Stimulated activated CD8-positive, alpha-beta memory T cell treated with anti-CD3 and anti-CD28 coated beads, Interleukin-12 subunit alpha, Interleukin-12 subunit beta, amount 100 ng/mL, for 24 hours (primary cell): ENCODE data around the gene MAPK13.
"Not testable (repeated sequence)": the region's sequence is repeated elsewhere in the genome, so short reads cannot be mapped to it uniquely, and the experiment has no call there.

Experiments used
- DNase-seq: peaks from one replicate; pipeline ENCODE4 v3.0.0-alpha.2; 2020; ENCODE audit errors: extremely low read depth

The MAPK13 gene

DNA sequence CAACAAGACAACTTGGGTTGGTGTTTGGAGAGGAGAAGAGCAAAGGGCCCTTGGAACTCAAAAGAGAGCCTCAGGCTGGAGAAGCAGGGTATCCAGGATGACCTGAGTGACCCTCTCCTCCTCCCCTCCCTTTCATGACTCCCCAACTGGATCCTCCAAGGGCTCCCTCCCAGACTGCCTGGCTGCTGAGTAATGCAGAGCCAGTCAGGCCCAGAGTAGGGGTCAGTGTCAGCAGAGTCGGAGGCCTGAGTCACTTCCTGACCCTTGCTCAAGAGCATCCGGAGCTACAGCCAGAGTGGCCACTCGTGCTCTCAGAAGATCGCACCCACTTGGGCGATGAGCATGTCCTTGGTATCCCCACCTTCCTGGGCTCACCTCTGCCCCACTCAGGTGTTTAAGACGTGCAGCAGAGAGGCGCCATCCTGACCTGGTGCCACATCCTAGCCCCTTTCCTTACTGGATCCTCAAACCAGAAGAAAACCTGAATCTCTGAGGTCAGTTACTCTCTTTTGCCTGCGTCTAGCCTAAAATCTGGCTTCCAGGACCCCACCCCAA lies 2.8 kb upstream of the MAPK13 start:
- DNase-seq: no peak

DNA sequence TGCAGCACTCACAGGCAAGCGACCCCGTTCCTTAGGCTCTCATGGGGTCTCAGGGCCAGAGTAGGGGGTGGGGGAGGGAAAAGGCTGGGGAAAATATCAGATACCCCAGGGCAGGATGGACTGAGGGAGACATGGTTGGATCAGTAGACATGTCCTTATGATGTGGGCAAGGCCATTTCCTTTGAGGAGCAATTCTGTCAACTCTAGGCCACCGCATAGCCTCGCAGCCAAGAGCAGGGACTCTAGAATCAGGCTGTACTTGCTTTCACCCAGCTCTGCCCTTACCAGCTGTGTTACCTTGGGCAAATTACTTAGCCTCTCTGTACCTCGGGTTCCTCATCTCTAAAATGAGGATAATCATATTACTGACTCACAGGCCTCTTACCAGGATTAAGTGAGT lies 2.2 kb upstream of the MAPK13 start:
- DNase-seq: no peak

DNA sequence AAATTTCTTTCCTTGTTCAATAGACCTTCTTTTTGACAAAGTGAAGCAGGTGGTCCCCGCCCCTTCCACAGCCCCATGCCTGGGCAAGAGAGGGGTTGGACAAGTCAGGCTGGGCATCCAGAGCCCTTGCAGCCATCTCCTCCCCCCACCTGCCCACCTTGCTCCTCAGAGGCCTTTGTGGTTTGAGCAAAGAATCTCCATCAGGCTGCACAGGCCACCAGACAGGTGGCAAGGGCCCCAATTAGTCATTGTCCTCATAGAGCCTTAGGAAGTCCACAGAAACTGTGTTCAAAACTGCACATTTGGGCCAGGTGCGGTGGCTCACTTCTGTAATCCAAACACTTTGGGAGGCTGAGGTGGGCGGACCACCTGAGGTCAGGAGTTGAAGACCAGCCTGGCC lies 1.5 kb upstream of the MAPK13 start:
- DNase-seq: no peak

DNA sequence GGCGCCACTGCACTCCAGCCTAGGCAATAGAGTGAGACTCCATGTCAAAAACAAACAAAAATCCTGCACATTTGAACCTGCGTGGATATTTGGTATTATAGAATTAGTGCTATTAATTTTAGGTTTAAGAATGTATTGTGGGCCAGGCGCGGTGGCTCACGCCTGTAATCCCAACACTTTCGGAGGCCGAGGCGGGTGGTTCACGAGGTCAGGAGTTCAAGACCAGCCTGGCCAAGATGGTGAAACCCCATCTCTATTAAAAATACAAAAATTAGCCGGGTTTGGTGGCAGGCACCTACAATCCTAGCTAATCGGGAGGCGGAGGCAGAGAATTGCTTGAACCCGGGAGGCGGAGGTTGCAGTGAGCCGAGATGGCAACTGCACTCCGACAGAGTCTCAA lies 979 bp upstream of the MAPK13 start:
- not testable (repeated sequence) for DNase-seq

DNA sequence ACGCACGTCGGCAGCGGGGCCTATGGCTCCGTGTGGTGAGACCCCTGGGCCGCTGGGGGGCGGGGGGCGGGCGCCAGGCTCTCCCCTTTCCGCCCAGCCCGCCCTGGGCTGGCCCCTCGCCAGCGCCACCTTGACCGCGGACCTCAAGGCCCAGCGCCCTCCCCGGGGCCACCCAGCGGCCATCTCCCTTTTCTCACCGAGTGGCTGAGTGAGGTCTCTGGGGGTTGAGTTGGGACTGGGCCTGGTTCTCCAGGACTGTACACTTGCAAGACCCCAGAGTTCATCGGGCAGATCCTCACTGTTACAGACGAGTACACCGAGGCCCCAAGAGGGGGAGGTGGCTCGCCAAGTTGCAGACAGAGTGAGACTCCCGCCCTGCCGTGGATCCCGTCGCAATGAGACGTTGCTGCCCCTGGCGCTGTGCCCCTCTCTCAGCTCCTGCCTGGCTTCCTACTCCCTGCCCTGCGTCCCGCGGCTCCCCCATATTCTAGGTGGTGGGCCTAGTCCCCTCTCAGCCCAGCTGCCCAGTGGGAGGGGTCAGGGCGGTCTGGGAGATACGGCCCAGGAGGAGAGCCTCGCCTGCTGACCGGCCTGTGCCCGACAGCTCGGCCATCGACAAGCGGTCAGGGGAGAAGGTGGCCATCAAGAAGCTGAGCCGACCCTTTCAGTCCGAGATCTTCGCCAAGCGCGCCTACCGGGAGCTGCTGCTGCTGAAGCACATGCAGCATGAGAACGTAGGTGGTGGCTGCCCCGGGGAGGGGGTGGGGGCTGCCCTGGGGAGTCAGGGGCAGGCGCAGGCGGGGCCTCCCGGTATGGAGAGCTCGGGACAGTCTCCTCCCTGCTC lies 576 bp downstream of the MAPK13 start:
- no peak for DNase-seq

DNA sequence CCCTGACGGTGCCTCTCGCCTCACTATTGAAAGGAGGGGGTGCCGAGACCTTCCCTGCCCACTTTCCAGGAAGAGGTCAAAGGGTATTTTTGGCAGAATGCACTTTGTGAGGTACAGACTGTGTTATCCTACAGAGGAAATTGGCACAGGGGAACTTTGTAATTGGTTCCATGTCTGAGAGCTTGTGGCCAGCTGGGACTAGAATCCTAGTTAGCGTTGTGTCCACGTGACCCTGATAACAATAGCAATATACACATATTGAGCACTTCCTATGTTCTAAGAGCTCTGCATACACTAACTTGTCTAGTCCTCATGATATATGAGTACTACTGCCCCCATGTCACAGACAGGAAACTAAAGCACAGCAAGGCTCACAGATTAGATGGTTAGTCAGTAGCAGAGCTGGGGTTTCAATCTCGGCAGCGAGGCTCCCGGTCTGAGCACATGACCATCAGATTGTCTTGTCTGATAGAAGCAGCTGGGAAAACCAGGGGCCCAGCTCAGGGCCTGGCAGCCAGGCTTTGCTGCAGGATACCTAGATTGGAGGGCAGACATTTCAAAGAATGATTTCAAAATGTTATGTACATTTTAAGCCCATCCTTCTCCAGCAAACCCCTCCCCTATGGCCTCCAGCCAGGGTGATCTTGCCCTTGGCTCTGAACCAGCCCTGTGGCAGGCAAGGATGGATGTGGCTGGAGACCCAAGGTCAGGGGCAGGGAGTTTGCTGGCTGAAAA lies 1.4 kb downstream of the MAPK13 start:
- DNase-seq: no peak

DNA sequence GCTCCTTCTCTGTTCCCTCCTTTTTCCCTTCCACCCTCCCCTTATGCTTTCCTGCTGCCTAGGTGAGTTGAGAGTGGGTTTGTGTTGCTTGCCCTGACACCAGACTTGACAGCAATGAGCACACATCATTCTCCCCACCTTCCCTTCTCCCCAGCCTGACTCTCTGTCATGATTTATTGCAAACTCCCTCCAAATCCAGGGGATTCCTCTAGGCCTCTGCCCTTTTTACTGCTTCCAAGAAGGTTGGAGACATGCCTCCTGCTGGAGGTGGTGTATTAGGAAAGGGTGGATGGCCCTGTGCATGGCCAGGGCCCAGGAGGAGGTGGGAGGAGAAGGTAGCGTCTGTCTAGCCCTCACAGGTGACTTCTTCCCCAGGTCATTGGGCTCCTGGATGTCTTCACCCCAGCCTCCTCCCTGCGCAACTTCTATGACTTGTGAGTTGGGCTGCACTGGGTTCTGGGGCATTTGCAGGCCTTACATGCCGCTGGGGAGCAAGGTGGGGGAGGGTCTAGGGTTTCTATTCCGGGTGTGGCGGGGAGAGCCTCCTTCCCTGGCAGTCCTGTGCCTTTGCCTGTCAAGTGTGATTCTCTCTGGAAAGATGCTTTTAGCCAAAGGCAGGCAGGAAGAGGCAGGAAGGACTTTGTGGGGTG lies 2.1 kb downstream of the MAPK13 start:
- DNase-seq: no peak

DNA sequence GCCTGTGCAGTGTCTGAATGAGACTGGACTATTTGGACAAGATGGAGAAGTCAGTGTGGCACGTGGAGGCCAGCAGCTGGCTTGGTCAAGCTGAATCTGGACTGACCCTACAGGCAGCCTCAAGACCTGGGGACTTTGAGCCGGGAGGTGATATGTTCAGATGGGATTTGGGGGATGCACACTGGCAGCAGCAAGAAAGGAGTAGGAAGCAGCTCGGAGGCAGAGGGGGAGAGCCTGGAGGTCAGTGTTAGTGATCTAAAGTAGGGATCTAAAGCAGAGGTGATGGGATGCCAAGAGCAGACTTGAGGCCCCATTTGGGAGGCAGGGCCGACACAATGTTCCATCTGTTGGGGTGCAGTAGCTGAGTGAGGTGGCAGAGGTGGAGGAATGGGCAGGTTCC lies 2.8 kb downstream of the MAPK13 start:
- DNase-seq: no peak

DNA sequence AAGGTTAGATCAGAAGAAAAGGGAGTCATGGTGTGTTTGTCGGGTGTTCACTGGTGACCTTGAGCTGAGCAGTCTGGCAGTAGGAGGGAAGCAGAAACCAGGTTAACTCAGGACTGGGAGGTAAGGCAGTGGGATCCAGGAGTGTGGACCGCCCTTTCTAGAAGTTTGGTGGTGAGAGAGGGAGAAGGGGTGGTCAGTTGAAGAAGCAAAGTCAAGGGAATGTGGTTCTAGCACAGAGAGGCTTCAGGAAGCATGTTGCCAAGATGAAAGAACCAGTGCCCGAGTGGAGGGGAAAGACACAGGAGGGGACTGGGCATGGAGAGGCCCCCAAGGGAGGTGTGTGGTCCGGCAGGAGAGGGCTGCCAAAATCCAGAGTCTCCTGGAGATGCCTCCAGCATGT lies 3.6 kb downstream of the MAPK13 start:
- DNase-seq: no peak

DNA sequence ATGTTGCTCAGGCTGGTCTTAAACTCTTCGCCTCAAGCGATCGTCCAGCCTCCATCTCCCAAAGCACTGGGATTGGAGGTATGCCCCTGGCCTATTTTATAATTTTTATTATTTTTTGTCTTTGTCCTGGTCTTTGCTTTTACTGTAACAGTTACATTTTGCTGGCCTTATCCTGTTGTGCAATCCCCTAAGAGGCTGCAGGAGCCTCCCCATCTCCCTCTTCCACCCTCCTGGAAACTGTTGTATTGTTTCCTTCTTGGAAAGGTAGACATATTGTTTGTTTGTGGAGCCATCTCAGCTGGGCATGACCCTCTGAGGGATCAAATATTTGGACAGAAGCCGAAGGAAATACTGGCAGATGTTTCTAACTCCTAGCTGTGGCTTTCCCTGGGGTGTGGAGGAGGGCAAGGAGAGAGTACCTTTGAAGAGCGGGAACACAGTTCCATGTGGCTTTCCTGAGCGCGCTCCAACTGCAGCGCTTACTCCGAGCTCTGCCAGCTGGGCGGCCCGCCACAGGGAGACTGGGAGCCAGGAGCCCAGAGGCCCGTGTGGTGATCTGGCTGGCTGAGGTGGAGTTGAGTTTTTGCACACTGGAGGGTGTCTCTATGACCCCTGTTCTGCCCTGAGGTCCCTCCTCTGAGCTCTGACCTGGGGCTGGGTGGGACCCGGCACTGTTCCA lies 4.9 kb downstream of the MAPK13 start:
- DNase-seq: no peak

DNA sequence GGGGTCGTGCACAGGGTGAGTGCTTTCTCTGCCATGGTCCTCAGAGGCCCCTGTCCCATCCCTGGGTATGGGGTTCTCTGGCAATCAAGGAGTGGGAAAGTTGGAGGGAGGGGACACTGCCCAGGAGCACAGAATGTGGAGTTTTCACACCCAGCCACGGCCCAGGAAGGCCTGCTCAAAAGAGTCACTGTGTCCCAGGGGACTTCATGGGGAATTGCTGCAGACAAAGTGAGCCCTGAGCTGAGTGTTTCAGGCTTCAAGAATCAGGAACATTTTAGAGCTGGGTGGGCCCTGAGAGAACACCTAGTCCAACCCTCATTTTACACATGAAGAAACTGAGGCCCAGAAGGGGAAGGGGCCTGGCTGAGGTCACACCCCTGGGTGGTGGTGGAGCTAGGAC lies 5.7 kb downstream of the MAPK13 start:
- DNase-seq: no peak

DNA sequence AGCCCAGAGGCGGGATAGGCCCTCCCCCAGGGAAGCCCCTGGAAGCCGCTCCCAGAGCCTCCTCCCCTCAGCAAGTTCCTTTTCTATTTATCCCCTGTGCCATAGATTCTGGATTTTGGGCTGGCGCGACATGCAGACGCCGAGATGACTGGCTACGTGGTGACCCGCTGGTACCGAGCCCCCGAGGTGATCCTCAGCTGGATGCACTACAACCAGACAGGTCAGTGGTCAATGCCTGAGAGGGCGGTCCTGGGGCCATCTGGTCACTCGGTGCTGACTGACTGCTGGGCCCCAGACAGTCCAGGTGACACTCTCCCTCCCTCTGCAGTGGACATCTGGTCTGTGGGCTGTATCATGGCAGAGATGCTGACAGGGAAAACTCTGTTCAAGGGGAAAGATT lies 6.2 kb downstream of the MAPK13 start:
- DNase-seq: no peak

DNA sequence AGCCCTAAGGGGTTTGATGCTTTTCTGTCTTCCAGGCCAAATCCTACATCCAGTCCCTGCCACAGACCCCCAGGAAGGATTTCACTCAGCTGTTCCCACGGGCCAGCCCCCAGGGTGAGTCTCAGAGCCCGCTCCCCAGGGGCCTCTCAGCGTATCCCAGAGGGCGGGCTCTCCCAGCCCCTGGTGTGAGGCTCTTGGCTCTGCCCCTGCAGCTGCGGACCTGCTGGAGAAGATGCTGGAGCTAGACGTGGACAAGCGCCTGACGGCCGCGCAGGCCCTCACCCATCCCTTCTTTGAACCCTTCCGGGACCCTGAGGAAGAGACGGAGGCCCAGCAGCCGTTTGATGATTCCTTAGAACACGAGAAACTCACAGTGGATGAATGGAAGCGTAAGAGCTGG lies 8.4 kb downstream of the MAPK13 start:
- no peak for DNase-seq

DNA sequence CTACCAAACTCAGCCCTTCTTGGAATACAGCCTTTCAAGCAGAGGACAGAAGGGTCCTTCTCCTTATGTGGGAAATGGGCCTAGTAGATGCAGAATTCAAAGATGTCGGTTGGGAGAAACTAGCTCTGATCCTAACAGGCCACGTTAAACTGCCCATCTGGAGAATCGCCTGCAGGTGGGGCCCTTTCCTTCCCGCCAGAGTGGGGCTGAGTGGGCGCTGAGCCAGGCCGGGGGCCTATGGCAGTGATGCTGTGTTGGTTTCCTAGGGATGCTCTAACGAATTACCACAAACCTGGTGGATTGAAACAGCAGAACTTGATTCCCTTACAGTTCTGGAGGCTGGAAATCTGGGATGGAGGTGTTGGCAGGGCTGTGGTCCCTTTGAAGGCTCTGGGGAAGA lies 9.1 kb downstream of the MAPK13 start:
- no peak for DNase-seq

DNA sequence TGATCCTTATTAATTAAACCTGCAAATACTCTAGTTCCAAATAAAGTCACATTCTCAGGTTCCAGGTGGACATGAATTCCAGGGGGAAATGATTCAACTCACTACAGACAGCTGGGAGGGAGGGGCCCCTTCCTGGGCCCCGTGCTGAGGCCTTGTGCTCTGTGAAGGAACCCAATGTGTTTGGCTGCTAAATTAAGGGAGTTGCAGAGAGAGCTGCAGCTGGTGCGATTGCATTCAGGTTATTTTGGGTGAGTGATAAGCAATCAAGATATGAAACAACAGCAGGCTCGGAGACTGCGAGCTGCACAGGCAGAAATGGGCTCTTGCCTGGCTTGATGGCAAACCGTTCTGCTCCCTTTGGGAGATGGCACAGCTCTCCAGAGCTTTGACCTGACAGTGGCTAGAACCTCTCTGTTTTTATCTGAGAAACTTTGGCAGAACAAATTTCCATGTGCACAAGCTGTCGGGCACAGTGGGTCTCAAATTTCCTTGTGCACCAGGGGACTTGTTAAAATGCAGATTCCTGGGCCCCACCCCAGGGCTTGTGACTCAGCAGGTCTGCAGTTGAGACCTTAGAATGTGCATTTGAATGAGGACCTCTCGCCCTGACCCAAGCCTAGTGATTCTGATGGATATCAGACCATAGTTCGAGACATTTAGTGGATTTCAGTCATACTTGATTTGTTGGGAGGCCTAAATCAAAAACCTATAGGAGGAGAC lies 9.8 kb downstream of the MAPK13 start:
- no peak for DNase-seq

DNA sequence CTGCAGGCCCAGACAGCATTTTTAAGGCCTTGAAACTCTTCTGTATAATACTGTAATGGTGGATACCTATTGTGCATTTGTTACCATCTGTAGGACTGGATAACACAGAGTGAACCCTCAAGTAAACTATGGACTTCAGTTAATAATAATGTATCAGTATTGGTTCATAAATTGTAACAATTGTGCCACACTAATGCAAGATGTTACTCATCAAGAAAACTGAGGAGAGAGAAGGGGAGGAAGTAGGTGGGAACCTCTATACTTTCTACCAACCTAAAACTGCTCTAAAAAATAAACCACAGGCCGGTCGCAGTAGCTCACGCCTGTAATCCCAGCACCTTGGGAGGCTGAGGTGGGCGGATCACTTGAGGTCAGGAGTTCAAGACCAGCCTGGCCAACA lies 10.8 kb downstream of the MAPK13 start:
- no peak for DNase-seq

DNA sequence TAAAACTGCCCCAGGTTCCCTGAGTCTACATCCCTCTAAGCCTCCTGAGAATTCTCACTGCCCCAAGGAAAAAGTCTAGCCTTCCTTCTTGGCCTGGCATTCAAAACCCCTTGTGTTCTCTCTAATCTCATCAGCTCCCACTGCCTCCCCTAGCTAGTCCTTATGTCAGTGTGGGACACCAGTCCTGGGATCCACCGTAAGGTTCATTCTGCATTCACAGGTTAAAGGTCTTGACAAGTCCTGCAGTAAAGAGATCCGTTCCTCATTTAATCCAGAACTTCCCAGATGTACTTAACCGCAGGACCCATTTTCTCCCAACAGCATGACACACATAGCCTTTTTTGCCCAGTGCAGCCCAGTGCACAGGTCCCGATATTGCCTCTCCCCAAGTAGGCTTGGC lies 11.6 kb downstream of the MAPK13 start:
- no peak for DNase-seq

DNA sequence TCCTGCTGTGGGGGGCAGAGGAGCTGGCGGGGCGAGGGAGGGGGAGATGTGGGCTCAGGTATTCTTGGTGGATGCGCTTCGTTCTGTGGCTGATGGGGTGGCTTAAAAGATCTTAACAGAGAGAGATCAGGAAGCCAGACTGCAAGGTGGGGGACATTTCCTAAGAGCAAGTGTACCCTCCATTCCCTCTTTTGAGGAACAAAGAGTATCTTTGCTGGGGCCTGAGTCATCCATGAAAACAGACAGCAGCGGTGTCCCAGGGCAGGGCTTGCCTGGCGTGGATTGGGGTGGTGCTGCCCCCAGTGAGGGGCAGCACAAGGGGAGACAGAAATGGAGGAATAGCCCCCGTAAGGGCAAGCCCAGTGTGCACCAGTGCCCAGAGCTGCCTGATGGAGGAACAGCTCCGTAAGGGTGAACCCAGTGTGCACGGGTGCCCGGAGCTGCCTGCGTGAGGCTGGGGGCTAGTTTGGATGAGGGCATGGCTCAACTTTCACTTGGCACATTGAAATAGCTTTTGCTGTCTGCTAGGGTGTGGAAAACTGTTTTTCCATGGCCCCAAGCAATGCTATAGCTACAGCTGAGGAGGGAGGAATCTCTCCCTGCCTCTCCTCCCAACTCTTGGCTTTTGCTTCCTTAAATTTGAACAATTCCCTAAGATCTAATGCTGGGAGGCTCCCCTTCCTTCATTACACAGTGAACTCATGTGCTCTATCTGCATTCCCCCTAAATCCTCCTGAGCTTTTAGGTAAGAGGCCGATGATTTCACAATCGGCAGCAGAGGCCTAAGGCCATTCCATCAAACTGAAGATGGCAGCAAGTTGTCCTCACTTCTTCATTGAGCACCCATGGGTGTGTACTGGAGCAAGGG lies 12.9 kb downstream of the MAPK13 start:
- no peak for DNase-seq

DNA sequence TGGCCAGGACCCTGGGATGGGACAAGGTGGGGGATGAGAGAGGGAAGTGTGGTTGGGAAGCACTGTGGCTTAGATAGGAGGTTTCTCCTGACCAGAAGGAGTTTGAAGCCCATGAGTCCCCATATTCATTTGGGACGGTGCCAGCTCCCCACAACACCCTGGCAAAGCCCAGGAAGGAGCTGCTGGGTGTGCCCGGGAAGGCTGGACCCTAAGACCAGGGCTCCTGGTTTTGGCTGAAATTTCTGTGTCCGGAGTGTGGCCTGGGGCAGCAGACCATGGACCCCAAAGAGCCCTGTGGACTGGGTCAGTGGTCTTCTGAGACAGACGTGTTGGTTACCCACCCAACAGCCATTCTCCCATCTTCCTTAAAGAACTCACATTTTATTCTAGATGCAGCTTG lies 15.2 kb downstream of the MAPK13 start:
- DNase-seq: no peak

DNA sequence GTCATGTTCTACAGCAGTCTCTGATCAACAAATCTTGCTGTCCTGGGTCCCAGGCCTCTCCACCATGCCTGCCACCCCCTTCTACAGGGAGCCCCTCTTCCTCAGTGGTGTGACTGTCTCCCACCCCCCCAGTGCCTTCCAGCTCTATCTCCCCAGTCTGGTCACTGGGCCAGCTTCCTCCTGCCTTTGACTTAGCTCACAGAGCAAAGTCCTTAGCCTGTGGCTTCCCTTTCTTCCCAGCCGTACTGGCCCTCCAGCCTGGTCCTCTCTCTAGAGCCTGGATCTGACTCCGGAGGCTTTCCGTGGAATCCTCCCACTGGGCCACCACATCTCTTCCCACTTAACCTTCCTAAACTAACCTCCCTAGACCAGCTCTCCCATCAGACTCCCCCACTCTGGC lies 17.0 kb downstream of the MAPK13 start:
- DNase-seq: no peak
